T-helper 2 cell (primary cell): Measurements from ENCODE around the gene CFAP90.
A peak's percentile ranks its signal among the peaks of the same experiment; 100 is the strongest.

Experiments
- DNase-seq, 5 experiments: peaks; one replicate each; pipeline versions ENCODE4 v3.0.0 to v3.0.0-alpha.2; 2012 to 2022

CFAP90 gene

GRCh38 chr5:7816535-7816901 lies 34.4 kb downstream of the CFAP90 start:
- no peak for DNase-seq

GRCh38 chr5:7815892-7816534 lies 34.9 kb downstream of the CFAP90 start:
- DNase-seq = peak in 4 of 5 experiments; percentile 39 to 53 (median 47)

- no peak for DNase-seq
Measured at GRCh38 chr5:7814816-7815215, 36.1 kb downstream of the CFAP90 start.

GRCh38 chr5:7813576-7813975 lies 37.4 kb downstream of the CFAP90 start:
- DNase-seq = no peak

GRCh38 chr5:7813007-7813406 lies 37.9 kb downstream of the CFAP90 start:
- DNase-seq = no peak

GRCh38 chr5:7811715-7812114 lies 39.2 kb downstream of the CFAP90 start:
- no peak for DNase-seq

GRCh38 chr5:7808998-7809397 lies 41.9 kb downstream of the CFAP90 start:
- no peak for DNase-seq

GRCh38 chr5:7805379-7805778 lies 45.6 kb downstream of the CFAP90 start:
- no peak for DNase-seq

GRCh38 chr5:7803937-7804336 lies 47.0 kb downstream of the CFAP90 start:
- no peak for DNase-seq

GRCh38 chr5:7802855-7803254 lies 48.1 kb downstream of the CFAP90 start:
- no peak for DNase-seq

GRCh38 chr5:7801891-7802614 lies 48.9 kb downstream of the CFAP90 start:
- DNase-seq = no peak

- DNase-seq = no peak
Measured at GRCh38 chr5:7795306-7795705, 55.6 kb downstream of the CFAP90 start.

- DNase-seq = no peak
Measured at GRCh38 chr5:7794823-7795222, 56.1 kb downstream of the CFAP90 start.

GRCh38 chr5:7794311-7794710 lies 56.6 kb downstream of the CFAP90 start:
- no peak for DNase-seq

- DNase-seq = no peak
Measured at GRCh38 chr5:7793895-7794294, 57.0 kb downstream of the CFAP90 start.

- DNase-seq = no peak
Measured at GRCh38 chr5:7789567-7789966, 61.4 kb downstream of the CFAP90 start.

- DNase-seq = no peak
Measured at GRCh38 chr5:7787770-7788169, 63.2 kb downstream of the CFAP90 start.

- DNase-seq = no peak
Measured at GRCh38 chr5:7784683-7785380, 66.1 kb downstream of the CFAP90 start.

GRCh38 chr5:7781899-7782298 lies 69.0 kb downstream of the CFAP90 start:
- DNase-seq = no peak
